ENCODE measurements around the gene EMC6. TPM values are rescaled to one million over a fixed set of nuclear protein-coding genes. Genes with fewer than 3 reads are reported as not detected.
"Not testable (repeated sequence)": the region's sequence is repeated elsewhere in the genome, so short reads cannot be mapped to it uniquely, and the experiment has no call there.

The EMC6 gene
- total RNA-seq, 1 experiment from 2014 or later: 38.2 TPM

- CTCF ChIA-PET: no interaction called here
- no peaks in the 10 kb centered on the region for H3K9me3 Mint-ChIP-seq (ENCODE audit: low read depth, unreplicated experiment)
- no peaks in the 10 kb centered on the region for H3K27me3 Mint-ChIP-seq (ENCODE audit: unreplicated experiment)
- no TSS peak for BruUV-seq (replicated peaks)
- H3K4me3 Mint-ChIP-seq (ENCODE audit: low read depth, unreplicated experiment): no peak overlapping the region
- no peak for TF ChIP-seq CTCF (IDR thresholded peaks at IDR 0.05; ENCODE audit: unreplicated experiment)
- no peak for DNase-seq
- H3K36me3 Mint-ChIP-seq (ENCODE audit: insufficient read depth, unreplicated experiment): peaks cover 19% of the 10 kb centered on the region
- no peak overlapping the region for H3K27ac Mint-ChIP-seq (ENCODE audit: unreplicated experiment)
- intact Hi-C loops (cut with micrococcal nuclease; ENCODE audit: unreplicated experiment): no loop called here
- no peaks in the 10 kb centered on the region for H3K4me1 Mint-ChIP-seq (ENCODE audit: low read depth, unreplicated experiment)
Measured at GRCh38 chr17:3697103-3697476, 28.5 kb downstream of the EMC6 start.

- intact Hi-C loops (cut with micrococcal nuclease; ENCODE audit: unreplicated experiment): no loop called here
- Mint-ChIP-seq H3K4me3 (ENCODE audit: low read depth, unreplicated experiment) (no peak overlapping the region), H3K36me3 (ENCODE audit: insufficient read depth, unreplicated experiment) (peaks cover 19% of the 10 kb centered on the region), H3K27me3 (ENCODE audit: unreplicated experiment) (no peaks in the 10 kb centered on the region), H3K27ac (ENCODE audit: unreplicated experiment) (no peak overlapping the region), H3K4me1 (ENCODE audit: low read depth, unreplicated experiment) (no peaks in the 10 kb centered on the region), H3K9me3 (ENCODE audit: low read depth, unreplicated experiment) (no peaks in the 10 kb centered on the region)
- DNase-seq: no peak
- no TSS peak for BruUV-seq (replicated peaks)
- CTCF ChIA-PET: no interaction called here
- no peak for TF ChIP-seq CTCF (IDR thresholded peaks at IDR 0.05; ENCODE audit: unreplicated experiment)
Measured at GRCh38 chr17:3698139-3698538, 29.5 kb downstream of the EMC6 start.

GRCh38 chr17:3699951-3700350 lies 31.3 kb downstream of the EMC6 start:
- intact Hi-C loops (cut with micrococcal nuclease; ENCODE audit: unreplicated experiment): no loop called here
- CTCF ChIA-PET: no interaction called here
- Mint-ChIP-seq H3K27ac (ENCODE audit: unreplicated experiment) (no peak overlapping the region), H3K9me3 (ENCODE audit: low read depth, unreplicated experiment) (no peaks in the 10 kb centered on the region), H3K4me3 (ENCODE audit: low read depth, unreplicated experiment) (no peak overlapping the region), H3K27me3 (ENCODE audit: unreplicated experiment) (no peaks in the 10 kb centered on the region), H3K36me3 (ENCODE audit: insufficient read depth, unreplicated experiment) (peaks cover 15% of the 10 kb centered on the region), H3K4me1 (ENCODE audit: low read depth, unreplicated experiment) (no peaks in the 10 kb centered on the region)
- no TSS peak for BruUV-seq (replicated peaks)
- no peak for DNase-seq
- TF ChIP-seq CTCF (IDR thresholded peaks at IDR 0.05; ENCODE audit: unreplicated experiment): no peak

GRCh38 chr17:3702041-3702539 lies 33.5 kb downstream of the EMC6 start:
- H3K36me3 Mint-ChIP-seq (ENCODE audit: insufficient read depth, unreplicated experiment); intact Hi-C loops (cut with micrococcal nuclease; ENCODE audit: unreplicated experiment); BruUV-seq (replicated peaks); H3K9me3 Mint-ChIP-seq (ENCODE audit: low read depth, unreplicated experiment); H3K27me3 Mint-ChIP-seq (ENCODE audit: unreplicated experiment); H3K4me1 Mint-ChIP-seq (ENCODE audit: low read depth, unreplicated experiment); H3K27ac Mint-ChIP-seq (ENCODE audit: unreplicated experiment); H3K4me3 Mint-ChIP-seq (ENCODE audit: low read depth, unreplicated experiment); DNase-seq: not testable (repeated sequence)
- CTCF ChIA-PET: interaction anchor here (0.5 kb wide), 1 partner anchor 9 kb away, joined by 3 read pairs; no protein-coding TSS in a partner anchor

GRCh38 chr17:3704931-3705717 lies 36.5 kb downstream of the EMC6 start:
- intact Hi-C loops (cut with micrococcal nuclease; ENCODE audit: unreplicated experiment): no loop called here
- CTCF ChIA-PET: no interaction called here

GRCh38 chr17:3705718-3705984 lies 37.0 kb downstream of the EMC6 start:
- not testable (repeated sequence) for BruUV-seq (replicated peaks)

More at GRCh38 chr17:3704931-3705717, 36.5 kb downstream of the EMC6 start:
- Mint-ChIP-seq H3K27ac (ENCODE audit: unreplicated experiment) (no peak overlapping the region), H3K4me3 (ENCODE audit: low read depth, unreplicated experiment) (no peak overlapping the region), H3K4me1 (ENCODE audit: low read depth, unreplicated experiment) (no peaks in the 10 kb centered on the region), H3K27me3 (ENCODE audit: unreplicated experiment) (no peaks in the 10 kb centered on the region), H3K9me3 (ENCODE audit: low read depth, unreplicated experiment) (no peaks in the 10 kb centered on the region), H3K36me3 (ENCODE audit: insufficient read depth, unreplicated experiment) (no peaks in the 10 kb centered on the region)
- no peak for DNase-seq
- no TSS peak for BruUV-seq (replicated peaks)
- no peak for TF ChIP-seq CTCF (IDR thresholded peaks at IDR 0.05; ENCODE audit: unreplicated experiment)

More at GRCh38 chr17:3705718-3705984, 37.0 kb downstream of the EMC6 start:
- H3K27me3 Mint-ChIP-seq (ENCODE audit: unreplicated experiment); CTCF ChIA-PET; DNase-seq; H3K4me3 Mint-ChIP-seq (ENCODE audit: low read depth, unreplicated experiment); intact Hi-C loops (cut with micrococcal nuclease; ENCODE audit: unreplicated experiment); H3K9me3 Mint-ChIP-seq (ENCODE audit: low read depth, unreplicated experiment); H3K36me3 Mint-ChIP-seq (ENCODE audit: insufficient read depth, unreplicated experiment); H3K27ac Mint-ChIP-seq (ENCODE audit: unreplicated experiment); H3K4me1 Mint-ChIP-seq (ENCODE audit: low read depth, unreplicated experiment): not testable (repeated sequence)
